NCI-H345 (cell line): Measurements from ENCODE around the gene PTPN1.
"Not testable (repeated sequence)": the region's sequence is repeated elsewhere in the genome, so short reads cannot be mapped to it uniquely, and the experiment has no call there.

Experiments used
- DNase-seq: peaks from one replicate; lab custom pipeline; 2025; lab: John Stamatoyannopoulos, UW

The PTPN1 gene

DNA sequence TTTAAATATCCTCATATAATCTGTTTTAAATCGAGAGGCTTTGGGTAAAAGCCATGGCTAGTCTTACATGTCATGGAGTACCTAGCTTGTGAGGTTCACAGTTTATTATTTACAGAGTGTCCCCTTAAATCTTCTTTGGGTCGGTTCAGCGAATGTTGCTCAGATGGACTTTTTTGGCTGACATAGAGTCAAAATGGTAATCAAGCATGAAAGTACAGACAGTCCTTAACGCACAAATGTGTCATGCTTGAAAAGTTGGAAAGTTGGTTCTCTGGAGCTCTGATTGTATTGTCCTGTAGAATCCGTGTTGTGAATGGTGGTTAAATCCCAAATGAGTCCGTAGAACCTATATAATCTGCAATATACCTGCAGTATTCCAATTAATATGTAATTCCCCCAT lies 22.0 kb downstream of the PTPN1 start:
- DNase-seq: no peak

DNA sequence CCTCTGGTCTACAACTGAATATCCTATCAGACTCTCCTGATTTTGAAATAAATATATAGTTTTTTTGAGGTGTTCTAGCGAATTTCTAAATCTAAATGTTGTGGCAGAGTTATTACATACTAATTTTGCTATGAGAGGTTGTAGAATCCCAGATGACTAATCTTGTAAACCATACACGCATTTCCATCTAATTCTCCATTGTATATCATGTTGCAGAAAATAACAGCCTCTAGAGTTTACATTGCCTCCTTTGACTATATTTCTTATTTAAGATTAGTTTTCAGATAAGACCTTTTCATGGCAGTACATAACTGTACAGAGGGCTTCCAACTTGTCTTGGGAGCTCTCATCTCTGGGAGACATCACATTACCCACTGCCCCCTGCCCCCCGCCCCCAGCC lies 22.9 kb downstream of the PTPN1 start:
- DNase-seq: no peak

DNA sequence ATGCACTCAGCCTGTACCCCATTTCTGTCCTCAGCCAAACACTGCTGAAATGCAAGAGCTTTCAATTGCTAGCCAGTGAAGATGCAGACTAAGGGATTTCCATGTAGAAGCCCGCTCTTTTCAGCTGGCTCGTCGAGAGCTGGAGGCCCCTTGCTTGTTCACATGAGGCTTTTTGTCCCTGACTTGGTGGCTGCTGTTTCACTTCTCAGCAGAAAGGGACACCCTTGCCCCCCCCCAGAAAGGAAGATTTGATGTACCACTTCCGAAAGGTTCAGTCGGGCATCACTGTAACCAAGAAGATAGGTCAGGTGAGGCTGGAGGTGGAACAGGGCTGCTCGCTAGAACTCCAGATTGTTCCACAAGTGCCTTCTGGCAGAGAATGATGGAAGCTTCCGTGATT lies 23.3 kb downstream of the PTPN1 start:
- DNase-seq: no peak

DNA sequence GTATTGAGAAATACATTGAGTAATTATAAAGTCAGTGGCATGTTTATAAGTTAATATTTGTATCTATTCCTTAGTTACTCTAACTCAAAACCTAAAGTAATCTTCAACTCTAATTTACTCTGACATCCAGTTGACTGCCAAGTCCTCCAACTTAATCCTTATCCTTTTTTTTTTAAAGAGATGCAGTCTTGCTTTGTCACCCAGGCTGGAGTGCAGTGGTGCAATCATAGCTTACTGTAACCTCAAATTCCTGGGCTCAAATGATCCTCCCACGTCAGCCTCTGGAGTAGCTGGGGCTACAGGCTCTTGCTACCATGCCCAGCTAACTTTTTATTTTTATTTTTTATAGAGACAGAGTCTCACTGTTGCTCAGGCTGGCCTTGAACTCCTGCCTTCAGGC lies 24.4 kb downstream of the PTPN1 start:
- DNase-seq: no peak

GRCh38 chr20:50535162-50535561 lies 25.0 kb downstream of the PTPN1 start:
- DNase-seq: no peak

GRCh38 chr20:50536333-50536732 lies 26.1 kb downstream of the PTPN1 start:
- DNase-seq: no peak

DNA sequence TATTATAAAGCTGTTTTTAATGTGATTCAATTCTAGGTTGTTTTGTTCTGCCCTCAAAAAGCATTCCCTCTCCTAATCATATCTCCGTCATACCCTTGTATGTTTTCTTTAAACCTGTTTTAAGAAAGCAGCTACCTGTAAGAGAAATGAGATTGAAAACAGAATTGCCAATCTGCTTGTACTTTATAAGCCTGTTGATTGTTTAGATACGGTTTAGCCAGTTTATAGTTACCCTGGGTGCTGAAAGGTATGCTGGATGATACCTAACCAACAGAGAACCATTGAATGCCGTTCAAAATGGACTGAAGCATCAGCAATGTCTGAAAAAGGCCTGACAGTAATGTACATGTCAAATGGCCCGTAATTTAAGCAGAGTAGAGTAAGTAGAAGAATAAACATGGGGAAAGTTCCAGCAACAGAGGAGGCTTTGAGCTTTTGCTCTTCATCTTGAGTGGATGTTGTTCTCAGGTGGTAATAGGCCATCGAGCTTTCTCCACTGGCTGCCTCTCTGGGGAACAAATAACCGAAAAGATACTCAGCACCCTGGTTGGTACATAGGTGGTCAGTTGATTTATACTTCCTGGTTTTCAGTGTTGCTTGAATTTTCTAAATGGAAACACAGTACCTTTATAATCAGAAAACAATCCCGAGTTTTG lies 27.5 kb downstream of the PTPN1 start:
- DNase-seq: peak; percentile 55

DNA sequence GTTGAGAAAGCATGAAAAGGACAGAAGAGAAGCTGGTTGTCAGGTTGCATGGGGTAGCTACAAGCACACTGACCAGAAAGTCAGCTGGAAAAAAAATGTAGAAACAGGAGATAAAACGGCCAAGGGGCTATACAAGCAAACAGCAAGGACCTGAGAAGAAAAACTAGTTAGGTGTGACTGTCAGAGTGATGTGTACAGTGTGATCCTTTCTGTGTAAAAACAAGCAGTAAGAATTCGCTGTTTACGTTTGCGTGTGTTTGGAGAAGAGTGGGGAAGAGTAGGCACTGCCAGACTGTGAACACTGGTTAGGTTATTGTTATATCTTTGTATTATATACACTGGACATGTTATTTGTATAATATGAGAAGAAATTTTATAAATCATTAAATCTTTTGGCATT lies 28.1 kb downstream of the PTPN1 start:
- no peak for DNase-seq

DNA sequence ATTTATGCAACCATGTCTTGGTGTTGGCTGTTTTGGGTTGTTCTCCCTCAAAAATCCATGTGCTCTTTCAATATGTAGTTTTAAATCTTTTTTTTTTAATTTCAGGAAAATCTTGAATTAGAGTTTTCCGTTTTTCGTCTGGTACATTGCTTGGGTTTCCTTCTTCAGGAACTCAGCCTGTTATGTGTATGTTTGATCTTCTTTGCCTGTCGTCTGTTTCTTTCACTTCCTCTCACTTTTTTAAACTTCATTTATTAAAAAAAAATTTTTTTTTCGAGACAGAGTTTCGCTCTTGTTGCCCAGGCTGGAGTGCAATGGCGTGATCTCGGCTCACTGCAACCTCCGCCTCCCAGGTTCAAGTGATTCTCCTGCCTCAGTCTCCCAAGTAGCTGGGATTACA lies 29.6 kb downstream of the PTPN1 start:
- not testable (repeated sequence) for DNase-seq

DNA sequence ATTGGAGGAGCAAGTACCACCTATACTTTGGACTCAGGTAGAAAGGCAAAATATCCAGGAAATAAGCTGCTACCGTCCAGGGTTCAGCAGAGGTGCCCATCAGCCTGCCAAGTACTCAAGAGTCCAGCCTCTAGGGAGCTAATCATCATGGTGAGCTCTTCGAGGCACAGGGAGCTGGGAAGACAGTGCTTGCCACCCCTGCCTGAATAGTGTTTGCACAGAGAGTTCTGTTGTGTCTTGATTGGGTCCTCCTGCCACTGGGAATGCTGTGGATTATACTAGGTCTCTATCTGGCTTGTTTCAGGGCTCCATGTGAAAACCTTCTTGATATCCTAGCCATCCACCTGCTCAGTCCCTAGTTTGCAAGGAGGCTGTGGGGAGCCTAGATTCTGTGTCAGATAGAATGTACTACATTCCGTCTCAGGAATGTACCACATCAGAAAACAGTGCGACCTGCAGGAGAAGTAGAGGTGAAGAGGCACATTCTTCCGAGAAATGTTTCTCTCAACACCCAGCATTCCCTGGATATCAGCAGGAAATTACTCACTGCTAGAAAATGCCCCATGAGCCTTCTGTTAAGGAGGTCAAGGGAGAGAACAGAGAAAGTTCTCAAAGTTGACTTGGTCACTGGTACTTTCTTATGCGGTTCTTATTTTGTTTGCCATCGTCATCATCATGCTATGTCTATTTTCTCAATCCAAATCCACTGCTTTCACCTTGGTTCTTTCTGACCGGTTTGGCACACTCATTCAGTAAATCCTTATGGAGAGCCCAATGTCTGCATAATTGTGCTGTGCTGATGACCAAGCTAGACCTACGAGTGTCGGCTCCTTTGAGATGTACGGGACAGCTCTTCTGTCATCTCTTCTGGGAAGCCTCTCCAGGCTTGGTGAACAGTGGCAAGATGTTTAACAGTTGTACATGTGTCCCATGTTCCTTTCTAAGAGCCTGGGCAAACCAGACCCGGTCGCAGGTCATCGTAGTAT lies 30.7 kb downstream of the PTPN1 start:
- no peak for DNase-seq

GRCh38 chr20:50541606-50542041 lies 31.4 kb downstream of the PTPN1 start:
- no peak for DNase-seq

- DNase-seq: no peak
These were observed 33.1 kb downstream of the PTPN1 start for GRCh38 chr20:50543326-50543725.

- no peak for DNase-seq
These were observed 34.9 kb downstream of the PTPN1 start for GRCh38 chr20:50545126-50545525.

- no peak for DNase-seq
These were observed 36.6 kb downstream of the PTPN1 start for GRCh38 chr20:50546729-50547314.

GRCh38 chr20:50547964-50548363 lies 37.8 kb downstream of the PTPN1 start:
- no peak for DNase-seq

GRCh38 chr20:50548396-50548795 lies 38.2 kb downstream of the PTPN1 start:
- DNase-seq: no peak

DNA sequence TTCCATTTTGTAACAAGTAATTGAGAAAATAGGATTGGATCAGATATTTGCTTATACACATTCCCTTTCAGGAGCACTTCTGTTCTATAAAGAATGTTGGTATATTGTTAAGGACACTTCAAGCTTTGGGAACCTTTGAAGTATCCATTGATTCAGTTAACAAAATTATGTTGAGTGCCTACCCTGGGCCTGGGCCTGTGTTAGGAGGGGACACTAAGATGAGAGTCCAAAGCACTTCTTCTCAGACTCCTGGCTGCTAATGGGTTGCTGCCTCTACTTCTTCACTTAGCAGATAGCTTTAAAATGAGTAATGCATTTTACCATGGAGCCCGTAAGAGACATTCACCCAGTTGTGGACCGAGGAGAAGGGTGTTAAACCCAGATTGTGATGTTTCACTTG lies 40.3 kb downstream of the PTPN1 start:
- DNase-seq: no peak

DNA sequence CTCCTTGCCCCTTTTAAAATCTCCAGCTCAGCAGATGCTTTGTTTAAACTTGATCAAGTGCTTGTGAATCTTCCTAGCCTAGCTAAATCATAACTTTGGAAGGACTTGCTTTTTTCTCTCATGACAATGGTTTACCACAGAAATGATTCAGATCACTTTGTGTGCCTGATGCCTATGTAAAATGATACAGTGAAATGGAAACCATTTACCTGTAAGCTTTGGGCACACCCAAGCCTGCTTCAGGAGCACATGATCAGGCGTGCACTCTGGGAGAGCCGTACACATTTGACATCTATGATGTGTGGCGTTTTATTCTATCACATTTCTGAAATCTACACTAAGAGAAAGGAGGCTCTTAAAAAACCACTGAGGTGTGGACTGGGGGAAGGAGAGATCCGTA lies 41.1 kb downstream of the PTPN1 start:
- DNase-seq: peak; percentile 73

GRCh38 chr20:50552979-50553378 lies 42.8 kb downstream of the PTPN1 start:
- no peak for DNase-seq

- no peak for DNase-seq
These were observed 44.8 kb downstream of the PTPN1 start for GRCh38 chr20:50554694-50555579.

GRCh38 chr20:50555662-50556061 lies 45.5 kb downstream of the PTPN1 start:
- DNase-seq: no peak
